GM12878 (cell line): ENCODE measurements around the gene SLC6A3. TPM values are rescaled to one million over a fixed set of nuclear protein-coding genes. Genes with fewer than 3 reads are reported as not detected.

Experiments
- ATAC-seq: fragments of 200-7000 bp; cut with Tn5 transposase; 3 replicates; pipeline ENCODE4 v1.9.1; 2020; ENCODE audit warnings: mild to moderate bottlenecking, moderate library complexity
- BruUV-seq: library from RNA; stranded (reverse); fragments of 400-500 nt; replicated peaks from 2 replicates; lab custom pipeline; 2021; lab: Mats Ljungman, UMichigan
- CTCF ChIA-PET: fragments of 300-600 bp; sonication (Branson Sonifier 250); formaldehyde crosslinking; extraction: SDS; loops from one replicate; lab custom pipeline; 2021; ENCODE audit warnings: inconsistent platforms; lab: Yijun Ruan, JAX
- POLR2A ChIA-PET: fragments of 350-600 bp; formaldehyde crosslinking; extraction: SDS; loops from one replicate; lab custom pipeline; 2021; ENCODE audit warnings: inconsistent platforms; lab: Charles Lee
- RAD21 ChIA-PET: fragments of 300-600 bp; sonication (Branson Sonifier 250); formaldehyde crosslinking; loops from one replicate; lab custom pipeline; 2023; ENCODE audit warnings: antibody characterized with exemption; ENCODE audit not compliant: unreplicated experiment; lab: Charles Lee
- SMC1A ChIA-PET: fragments of 300-600 bp; sonication (Branson Sonifier 250); formaldehyde crosslinking; loops from one replicate; lab custom pipeline; 2023; ENCODE audit not compliant: unreplicated experiment, uncharacterized antibody; lab: Charles Lee
- DNase-seq: peaks from one replicate; pipeline ENCODE4 v3.0.0-alpha.2; 2011; ENCODE audit warnings: low read depth, low spot score
- FAIRE-seq: peaks from 3 replicates; lab custom pipeline; 2011; peaks lifted over from hg19 to GRCh38; lab: Jason Lieb, UNC
- H2AFZ ChIP-seq: 2 replicates; pipeline ENCODE4 v1.6.0; 2011; ENCODE audit warnings: low read depth, low read length, control low read depth; ENCODE audit not compliant: control insufficient read depth
- H3K27ac ChIP-seq: 2 replicates; pipeline ENCODE4 v1.5.1; 2011; ENCODE audit warnings: control low read depth; ENCODE audit not compliant: control insufficient read depth, insufficient read depth
- H3K27me3 ChIP-seq, 2 experiments: replicated peaks in 1 of 2; 2 replicates each; pipeline versions ENCODE4 v1.6.0 to v1.6.1; 2011; ENCODE audit warnings: low read length in 1 of 2; ENCODE audit not compliant: control insufficient read depth in 2 of 2, insufficient read depth in 2 of 2
- H3K36me3 ChIP-seq, 2 experiments: 2 replicates each; pipeline ENCODE4 v1.5.1; 2011; ENCODE audit warnings: low read length in 1 of 2; ENCODE audit not compliant: control insufficient read depth in 2 of 2, insufficient read depth in 2 of 2
- H3K4me1 ChIP-seq: 2 replicates; pipeline ENCODE4 v1.6.1; 2011; ENCODE audit warnings: mild to moderate bottlenecking, low read length, moderate library complexity, mixed read lengths; ENCODE audit not compliant: control insufficient read depth, insufficient read depth
- H3K4me2 ChIP-seq: 2 replicates; pipeline ENCODE4 v1.6.0; 2011; ENCODE audit warnings: control low read depth; ENCODE audit not compliant: control insufficient read depth, insufficient read depth
- H3K4me3 ChIP-seq: fragments of 200-600 bp; sonication (generic); 2 replicates; pipeline ENCODE4 v1.5.1; 2016
- H3K79me2 ChIP-seq: 2 replicates; pipeline ENCODE4 v1.6.0; 2011; ENCODE audit warnings: low read length; ENCODE audit not compliant: control insufficient read depth, insufficient read depth
- H3K9ac ChIP-seq: 2 replicates; pipeline ENCODE4 v1.8.0; 2011; ENCODE audit warnings: low read length, control low read depth, mixed read lengths; ENCODE audit not compliant: control insufficient read depth, insufficient read depth
- H3K9me3 ChIP-seq: replicated peaks from 3 replicates; pipeline ENCODE4 v1.5.1; 2011; ENCODE audit warnings: mild to moderate bottlenecking, low read length; ENCODE audit not compliant: control insufficient read depth, insufficient read depth
- H4K20me1 ChIP-seq: 2 replicates; pipeline ENCODE4 v1.6.0; 2011; ENCODE audit not compliant: control insufficient read depth, insufficient read depth
- CHD2 ChIP-seq: IDR thresholded peaks from 2 replicates; pipeline ENCODE4 v1.6.1; 2011; ENCODE audit warnings: low read depth, low read length, improper control_type of control experiment, borderline replicate concordance
- EGR1 ChIP-seq, 2 experiments: IDR thresholded peaks; 1 replicate in 1 of 2; 2 replicates in 1 of 2; pipeline ENCODE4 v1.6.1; 2011 to 2012; ENCODE audit warnings: low read depth in 2 of 2, low read length in 2 of 2, borderline replicate concordance in 1 of 2, mild to moderate bottlenecking in 1 of 2, moderate library complexity in 1 of 2
- EZH2 ChIP-seq: IDR thresholded peaks from 2 replicates; pipeline ENCODE4 v1.6.1; 2012; ENCODE audit warnings: low read depth, mild to moderate bottlenecking, control low read depth, inconsistent platforms, low read length, borderline replicate concordance; ENCODE audit not compliant: control insufficient read depth
- GATAD2B ChIP-seq: fragments of 450-650 bp; conservative IDR thresholded peaks from 2 replicates; pipeline ENCODE4 v1.6.1; 2017; ENCODE audit warnings: low read depth, mild to moderate bottlenecking, moderate library complexity
- RELA ChIP-seq: fragments of 450-650 bp; IDR thresholded peaks from 2 replicates; pipeline ENCODE4 v1.8.0; 2014; ENCODE audit warnings: borderline replicate concordance; ENCODE audit not compliant: partially characterized antibody
- RFX5 ChIP-seq: IDR thresholded peaks from 2 replicates; pipeline ENCODE4 v1.6.1; 2011; ENCODE audit warnings: low read depth, low read length, improper control_type of control experiment
- ZBTB4 ChIP-seq: fragments of 450-650 bp; formaldehyde crosslinking; IDR thresholded peaks from 2 replicates; pipeline ENCODE4 v1.4.0; 2022; ENCODE audit warnings: mild to moderate bottlenecking, moderate library complexity
- ZNF274 ChIP-seq: IDR thresholded peaks from one replicate; pipeline ENCODE4 v1.8.0; 2011; ENCODE audit not compliant: insufficient read length, insufficient read depth
- ZNF622 ChIP-seq: fragments of 450-650 bp; IDR thresholded peaks from 2 replicates; pipeline ENCODE4 v1.6.1; 2017; ENCODE audit warnings: mild to moderate bottlenecking, inconsistent platforms
- WGBS: methylation state at CpG from one replicate; pipeline ENCODE4 v1.1.6; 2016; ENCODE audit warnings: low lambda C conversion rate; ENCODE audit not compliant: insufficient replicate concordance, insufficient coverage; ENCODE audit errors: missing lambda C conversion rate; 5-methylcytosine and 5-hydroxymethylcytosine counted together
- in situ Hi-C: fragments of 300-500 bp; cut with MboI; formaldehyde crosslinking; loops from 9 replicates; pipeline ENCODE4 v1.14.3; 2018; ENCODE audit warnings: mixed read lengths
- intact Hi-C: fragments of 100-400 bp; cut with micrococcal nuclease; formaldehyde crosslinking; loops from one replicate; pipeline ENCODE4 v1.14.2; 2022; ENCODE audit not compliant: unreplicated experiment
- polyA plus RNA-seq, 11 experiments: library from polyadenylated mRNA; depleted of rRNA in 4 of 11; unstranded in 6 of 11; stranded (reverse) in 5 of 11; fragments of >200 nt; fragmentation: Nextera tagmentation in 4 of 11; fragmentation: Illumina TruSeq in 1 of 11; extraction: Ambion mirVana in 4 of 11; extraction: Trizol in 1 of 11; gene quantifications; 1 replicate in 1 of 11; 2 replicates in 10 of 11; pipeline versions ENCODE4 v1.2.1 to v1.2.3, GENCODE V29; 2011 to 2016; ENCODE audit warnings: inconsistent platforms in 2 of 11, missing spikeins in 2 of 11, low read depth in 1 of 11
- total RNA-seq, 4 experiments: library from RNA; depleted of rRNA in 3 of 4; stranded (reverse); fragments of >200 nt in 3 of 4; fragmentation: Illumina TruSeq in 1 of 4; extraction: Trizol in 1 of 4; gene quantifications; 2 replicates each; pipeline versions ENCODE4 v1.2.1 to v1.2.3, GENCODE V29; 2013 to 2021

Gene SLC6A3
- total and polyA plus RNA-seq, 10 of the 15 experiments (the other 5 are each of a cell fraction or from before 2014, with no cell fraction given), result 0.01 TPM; not detected in 9

- TF ChIP-seq EZH2, result no peak
- TF ChIP-seq, all 136 proteins: peak for 0
These were observed 44.9 kb downstream of the SLC6A3 start (continued) for GRCh38 chr5:1400211-1400855.

GRCh38 chr5:1399737-1400136 is 45.5 kb downstream of the SLC6A3 start:
- Histone ChIP-seq H3K4me2 (no peak overlapping the region), H4K20me1 (no peaks in the 10 kb centered on the region), H3K79me2 (no peaks in the 10 kb centered on the region), H3K4me1 (no peaks in the 10 kb centered on the region), H2AFZ (no peak overlapping the region), H3K9ac (no peak overlapping the region), H3K27ac (no peak overlapping the region), H3K27me3 (peaks cover 3 to 4% of the 10 kb centered on the region in 2 experiments; a peak in 2 of 4 replicates), H3K4me3 (no peak overlapping the region), H3K9me3 (no peaks in the 10 kb centered on the region; the same call in 2 of the 3 replicates), H3K36me3 (no peaks in the 10 kb centered on the region)
- CTCF ChIA-PET, result no interaction called here
- RAD21 ChIA-PET, result no interaction called here
- in situ Hi-C loops (no loop called here), intact Hi-C loops (no loop called here)
- SMC1A ChIA-PET, result no interaction called here
- FAIRE-seq (no peak), ATAC-seq (no peak), DNase-seq (no peak)
- POLR2A ChIA-PET, result no interaction called here
- no TSS peak for BruUV-seq
- TF ChIP-seq EGR1 (IDR thresholded peaks at IDR 0.05; ENCODE audit: borderline replicate concordance in 1 of 2, low read depth in 2 of 2, low read length in 2 of 2), result no peak
- WGBS, result 54% methylated on average over 11 of the region's 11 CpGs

GRCh38 chr5:1396293-1396816 is 48.9 kb downstream of the SLC6A3 start:
- 30% methylated on average over 18 of the region's 18 CpGs for WGBS
- no peak for FAIRE-seq
- H3K27ac ChIP-seq, result no peak overlapping the region
- H3K4me2 ChIP-seq, result no peak overlapping the region
- H4K20me1 ChIP-seq, result no peaks in the 10 kb centered on the region
- peaks cover 3 to 4% of the 10 kb centered on the region in 2 experiments; a peak in 2 of 4 replicates for H3K27me3 ChIP-seq
- no peaks in the 10 kb centered on the region for H3K4me1 ChIP-seq
- no peak overlapping the region for H3K4me3 ChIP-seq
- ChIA-PET CTCF (no interaction called here), POLR2A (no interaction called here), RAD21 (no interaction called here), SMC1A (no interaction called here)
- in situ Hi-C loops, result no loop called here
- H3K9ac ChIP-seq, result no peak overlapping the region
- DNase-seq, result no peak
- no peaks in the 10 kb centered on the region for H3K36me3 ChIP-seq
- H2AFZ ChIP-seq, result no peak overlapping the region
- intact Hi-C loops, result no loop called here
- ATAC-seq, result no peak
- H3K79me2 ChIP-seq, result no peaks in the 10 kb centered on the region
- no TSS peak for BruUV-seq
- H3K9me3 ChIP-seq, result no peaks in the 10 kb centered on the region; the same call in 2 of the 3 replicates
- TF ChIP-seq ZNF622 (no peak), ZBTB4 (CRISPR knock-in tag) (no peak), GATAD2B (no peak), RFX5 (no peak), EZH2 (no peak), CHD2 (no peak), RELA (no peak), ZNF274 (no peak)
